Measurements from ENCODE around the gene COL9A3. TPM values are rescaled to one million over a fixed set of nuclear protein-coding genes. Genes with fewer than 3 reads are reported as not detected.

The COL9A3 gene
- total RNA-seq, 1 experiment from 2014 or later: 150 TPM

GRCh38 chr20:62882426-62882825, 65.6 kb downstream of the COL9A3 start:
- DNase-seq: no peak
- Histone ChIP-seq H2BK20ac (ENCODE audit: low read depth, low read length, poor library complexity, severe bottlenecking) (no peak overlapping the region), H3T11ph (ENCODE audit: low read length) (no peak overlapping the region), H2BK5ac (ENCODE audit: insufficient read length, low read length) (no peak overlapping the region), H3K23ac (ENCODE audit: insufficient read length, low read depth, low read length) (no peak overlapping the region), H3K4me2 (ENCODE audit: insufficient read depth, insufficient read length, low read length) (no peak overlapping the region), H3K79me1 (ENCODE audit: insufficient read depth, low read depth, low read length, poor library complexity, severe bottlenecking) (no peaks in the 10 kb centered on the region), H4K8ac (replicated peaks; ENCODE audit: insufficient read length, low read depth, low read length) (no peak overlapping the region), H3K27me3 (ENCODE audit: insufficient read depth, low read length) (no peaks in the 10 kb centered on the region), H3K4me1 (ENCODE audit: insufficient read depth, low read length) (no peaks in the 10 kb centered on the region; the same call in 1 of the 2 replicates), H3K56ac (ENCODE audit: insufficient read length, low read depth, low read length) (no peak overlapping the region), H3K79me2 (ENCODE audit: insufficient read depth, low read length) (no peaks in the 10 kb centered on the region), H2BK120ac (ENCODE audit: low read depth, low read length, poor library complexity, severe bottlenecking) (no peak overlapping the region), H3K27ac (ENCODE audit: insufficient read length, low read depth, low read length) (no peak overlapping the region), H4K5ac (ENCODE audit: insufficient read length, low read depth, low read length) (no peak overlapping the region), H3K23me2 (ENCODE audit: insufficient read length, low read depth, low read length, poor library complexity, severe bottlenecking) (no peaks in the 10 kb centered on the region), H3K18ac (ENCODE audit: insufficient read length, low read depth, low read length) (no peak overlapping the region), H2BK15ac (ENCODE audit: low read depth, low read length) (no peak overlapping the region), H4K91ac (ENCODE audit: insufficient read length, low read depth, low read length) (no peak overlapping the region), H4K20me1 (ENCODE audit: control insufficient read depth, insufficient read depth, insufficient read length) (no peaks in the 10 kb centered on the region), H3K4ac (ENCODE audit: low read depth, low read length) (no peak overlapping the region), H2AK5ac (ENCODE audit: insufficient read length, low read length) (no peak overlapping the region), H3K9me3 (ENCODE audit: control insufficient read depth, low read depth, low read length) (no peaks in the 10 kb centered on the region), H2AFZ (ENCODE audit: low read length) (no peak overlapping the region), H2BK12ac (ENCODE audit: insufficient read length, low read depth, low read length) (no peak overlapping the region), H3K14ac (ENCODE audit: insufficient read depth, low read length) (no peak overlapping the region), H3K9ac (ENCODE audit: extremely low read depth, insufficient read length, low read length) (no peak overlapping the region)
- Mint-ChIP-seq H3K27ac (peak overlapping the region in 1 of 3 experiments; percentile 72; a peak in 1 of 7 replicates), H3K36me3 (ENCODE audit: insufficient read depth in 1 of 3, low read depth in 3 of 3) (peaks cover 8 to 53% (median 14%) of the 10 kb centered on the region in 3 experiments; a peak in 6 of 7 replicates), H3K4me3 (no peak overlapping the region), H3K4me1 (peaks cover 28 to 42% of the 10 kb centered on the region in 2 experiments), H3K27me3 (ENCODE audit: low read depth) (no peaks in the 10 kb centered on the region), H3K9me3 (no peaks in the 10 kb centered on the region)
- WGBS (ENCODE audit: extremely low coverage, insufficient read length, low lambda C conversion rate): no CpG with 5 or more reads among the region's 15 CpGs
- no peak for TF ChIP-seq CTCF (conservative IDR thresholded peaks at IDR 0.05)

All from H9 (cell line).